Measurements from ENCODE around the gene PTPRD. TPM values are rescaled to one million over a fixed set of nuclear protein-coding genes. Genes with fewer than 3 reads are reported as not detected.

The PTPRD gene
- polyA plus RNA-seq, 12 donors: 35.0 to 104 (median 78.4) TPM; not detected in 1

DNA sequence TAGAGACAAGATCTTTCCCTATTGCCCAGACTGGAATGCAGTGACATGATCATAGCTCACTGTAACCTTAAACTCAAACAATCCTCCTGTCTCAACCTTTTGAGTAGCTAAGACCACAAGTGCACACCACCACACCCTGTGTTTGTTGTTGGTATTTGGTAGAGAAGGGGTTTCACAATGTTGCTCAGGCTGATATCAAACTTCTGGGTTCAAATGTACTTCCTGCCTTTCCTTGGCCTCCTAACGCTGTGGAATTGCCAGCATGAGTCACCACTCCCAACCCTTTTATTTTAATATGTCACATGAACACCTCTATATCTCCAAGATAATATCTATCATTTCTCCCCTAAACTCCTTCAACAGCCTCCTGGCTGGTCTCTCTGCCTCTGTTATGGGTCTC is 719.0 kb downstream of the PTPRD start:
- no peak for DNase-seq

GRCh38 chr9:9892217-9892616 is 720.6 kb downstream of the PTPRD start:
- no peak for DNase-seq

DNA sequence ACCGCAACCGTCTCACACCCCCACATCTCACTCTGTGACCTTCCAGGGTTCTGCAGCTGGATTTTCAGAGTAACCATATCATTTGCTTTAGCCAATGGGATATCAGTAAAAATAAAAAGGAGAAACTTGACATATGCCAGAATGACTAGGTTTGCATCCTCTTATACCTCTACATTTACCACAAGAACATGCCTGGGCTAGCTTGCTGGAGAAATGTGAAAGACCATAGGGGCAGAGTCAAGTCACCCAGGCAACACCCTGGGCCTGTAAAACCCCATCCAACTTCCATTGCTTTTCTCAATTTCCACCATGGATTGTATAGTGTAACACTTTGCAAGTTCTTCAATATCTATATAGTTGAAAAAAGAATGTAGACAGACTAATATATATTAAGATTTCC is 731.1 kb downstream of the PTPRD start:
- no peak for DNase-seq

DNA sequence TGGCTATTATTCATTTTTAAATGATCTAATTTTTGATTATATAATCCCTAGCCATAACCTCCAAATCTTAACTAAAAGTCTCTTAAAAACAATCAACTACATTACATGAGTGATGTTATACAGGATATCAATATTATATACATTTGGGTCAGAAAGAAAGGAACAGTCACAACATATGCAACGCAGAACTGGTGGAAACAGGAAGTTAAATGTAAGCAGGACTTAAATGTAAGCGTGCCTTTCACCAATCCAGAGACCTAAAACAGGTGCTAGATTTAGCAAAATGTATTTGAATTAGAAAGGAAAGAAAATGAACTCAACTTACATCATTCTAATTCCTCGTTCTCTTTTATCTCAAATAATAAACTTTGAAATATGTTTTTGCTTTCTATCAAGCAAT is 738.5 kb downstream of the PTPRD start:
- DNase-seq: no peak

- DNase-seq: no peak
Observed at GRCh38 chr9:9862235-9862810, 750.5 kb downstream of the PTPRD start.

GRCh38 chr9:9855177-9856078 is 757.4 kb downstream of the PTPRD start:
- DNase-seq: no peak

- no peak for DNase-seq
Observed at GRCh38 chr9:9847750-9848149, 765.1 kb downstream of the PTPRD start.

DNA sequence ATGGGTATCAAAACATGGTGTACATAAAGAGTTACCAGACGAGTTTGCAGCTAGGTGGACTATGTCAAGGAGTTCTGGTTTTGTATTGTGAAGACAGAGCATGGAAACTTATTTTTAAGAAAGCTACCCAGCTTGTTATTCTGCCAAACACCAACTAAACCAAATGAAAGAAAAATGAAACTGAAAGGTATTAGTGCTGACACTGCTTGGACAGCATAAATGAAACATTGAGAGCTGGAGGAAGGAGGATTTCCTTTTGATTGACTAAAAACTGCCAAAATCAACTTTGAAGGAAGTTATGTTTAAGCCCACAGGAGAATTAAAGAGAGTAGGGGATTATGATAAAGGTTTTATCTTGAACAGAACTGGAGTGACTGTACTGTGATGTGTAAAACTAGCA is 766.2 kb downstream of the PTPRD start:
- DNase-seq: no peak

DNA sequence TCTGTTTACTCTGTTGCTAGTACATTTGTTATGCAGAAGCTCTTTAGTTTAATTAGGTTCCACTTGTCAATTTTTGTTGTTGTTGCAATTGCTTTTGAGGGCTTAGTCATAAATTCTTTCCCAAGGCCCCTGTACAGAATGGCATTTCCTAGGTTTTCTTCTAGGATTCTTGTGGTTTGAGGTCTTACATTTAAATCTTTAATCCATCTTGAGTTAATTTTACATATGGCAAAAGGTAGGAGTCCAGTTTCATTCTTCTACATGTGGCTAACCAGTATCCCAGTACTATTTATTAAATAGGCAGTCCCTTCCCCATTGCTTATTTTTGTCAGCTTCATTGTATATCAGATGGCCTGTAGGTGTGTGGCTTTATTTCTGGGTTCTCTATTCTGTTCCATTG is 792.4 kb downstream of the PTPRD start:
- DNase-seq: no peak

- no peak for DNase-seq
Observed at GRCh38 chr9:9819886-9820285, 792.9 kb downstream of the PTPRD start.

GRCh38 chr9:9817176-9817575 is 795.6 kb downstream of the PTPRD start:
- DNase-seq: no peak

DNA sequence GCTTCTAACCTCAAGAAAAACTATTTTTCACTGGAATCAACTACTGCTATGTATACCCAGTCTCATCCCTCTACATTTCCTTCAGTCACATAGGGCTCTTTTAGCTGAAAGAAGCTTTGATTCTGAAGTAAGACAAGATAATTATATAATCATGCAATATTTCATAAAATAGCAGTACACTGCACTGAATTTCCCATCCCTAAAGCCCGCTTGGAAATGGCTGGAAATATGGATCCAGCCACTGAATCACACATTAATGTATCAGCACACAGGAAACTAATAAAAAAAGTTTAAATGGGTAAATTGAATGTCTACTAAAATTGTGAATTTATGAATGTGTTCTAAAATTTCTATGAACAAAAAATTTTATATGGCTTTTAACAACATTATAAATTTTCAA is 808.7 kb downstream of the PTPRD start:
- no peak for DNase-seq

DNA sequence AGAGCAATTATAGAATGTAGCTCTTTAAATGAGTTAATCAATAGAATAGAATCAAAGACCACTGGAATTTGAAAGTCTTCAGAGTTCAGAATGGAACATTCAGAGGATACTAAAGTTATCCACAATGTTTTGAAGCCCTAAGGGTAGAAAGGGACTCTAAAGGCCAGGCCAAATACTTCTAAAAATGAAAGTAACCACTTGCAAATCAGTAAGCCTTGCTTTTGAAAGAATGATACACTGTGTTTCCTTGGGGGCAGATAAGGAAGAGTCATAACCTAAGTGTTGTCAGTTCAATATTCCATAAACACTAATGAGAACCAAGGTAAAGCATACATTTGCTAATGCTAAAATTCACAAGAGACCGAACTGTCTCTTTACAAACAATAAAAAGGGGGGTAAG is 813.5 kb downstream of the PTPRD start:
- no peak for DNase-seq

DNA sequence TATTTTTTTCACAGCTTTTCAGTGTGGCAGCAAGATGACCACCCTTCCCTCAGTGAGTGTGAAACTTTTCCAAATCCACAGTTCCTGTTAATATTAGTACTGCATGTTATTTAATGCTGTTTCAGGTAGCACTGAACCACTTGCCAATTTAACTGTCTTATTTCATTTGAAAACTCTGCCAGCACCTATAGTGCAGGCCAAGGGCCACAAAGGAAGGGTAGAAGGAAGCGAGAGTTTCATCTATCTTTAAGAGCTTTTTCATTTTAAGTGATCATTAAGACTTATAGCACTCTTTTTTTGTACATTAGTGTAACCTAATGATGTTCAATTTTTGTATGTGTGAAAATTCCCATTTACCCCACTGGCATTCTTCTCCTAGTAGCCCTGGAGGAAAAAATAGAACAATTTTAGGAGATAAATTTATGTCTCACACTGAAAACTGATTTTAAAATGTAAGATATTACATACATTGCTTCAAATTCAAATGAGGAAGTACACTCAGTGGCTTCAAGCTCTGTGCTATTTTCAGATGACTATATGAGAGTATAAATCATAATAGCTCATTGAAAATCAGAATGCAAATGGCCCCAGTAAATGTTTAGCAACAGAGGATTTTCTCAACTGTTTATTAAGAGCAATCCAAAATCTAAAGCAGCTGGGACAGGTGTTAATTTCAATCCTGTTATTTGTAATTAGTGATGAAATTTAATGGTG is 820.5 kb downstream of the PTPRD start:
- no peak for DNase-seq

- DNase-seq: peak; percentile 13
Observed at GRCh38 chr9:9791611-9792010, 821.2 kb downstream of the PTPRD start.

DNA sequence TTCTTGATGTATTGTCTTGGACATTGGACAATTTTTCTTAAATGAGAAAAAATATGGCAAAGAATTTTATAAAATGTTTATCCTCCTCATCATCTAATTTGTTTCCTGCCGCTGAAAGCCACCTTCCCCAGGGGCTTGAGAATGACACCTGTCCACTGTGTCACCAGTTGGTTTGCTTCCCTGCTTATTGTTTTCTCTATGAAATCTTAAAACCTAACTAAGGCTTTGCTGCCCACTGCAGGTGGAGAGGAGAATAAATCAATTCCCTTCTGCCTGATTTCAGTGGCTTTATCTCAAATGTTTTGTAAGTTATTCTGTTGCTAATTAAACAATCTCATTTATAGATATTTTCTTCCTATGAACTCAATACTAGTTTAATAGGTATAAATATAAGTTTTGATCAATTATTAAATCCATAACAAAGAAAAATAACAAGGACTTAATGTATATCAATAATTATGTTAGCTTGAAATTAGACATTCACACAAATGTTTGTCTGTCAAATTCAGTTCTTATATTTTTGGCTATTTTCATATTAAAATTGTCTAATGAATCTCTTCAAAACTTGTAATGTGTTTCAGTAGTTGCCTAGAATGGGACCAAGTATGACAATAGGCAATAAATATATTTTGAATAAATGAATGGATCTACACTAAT is 822.5 kb downstream of the PTPRD start:
- peak; percentile 35 for DNase-seq

GRCh38 chr9:9783711-9784110 is 829.1 kb downstream of the PTPRD start:
- DNase-seq: no peak

- no peak for DNase-seq
Observed at GRCh38 chr9:9783211-9783610, 829.6 kb downstream of the PTPRD start.

GRCh38 chr9:9778293-9778692 is 834.5 kb downstream of the PTPRD start:
- no peak for DNase-seq

- DNase-seq: no peak
Observed at GRCh38 chr9:9774471-9774870, 838.3 kb downstream of the PTPRD start.

DNA sequence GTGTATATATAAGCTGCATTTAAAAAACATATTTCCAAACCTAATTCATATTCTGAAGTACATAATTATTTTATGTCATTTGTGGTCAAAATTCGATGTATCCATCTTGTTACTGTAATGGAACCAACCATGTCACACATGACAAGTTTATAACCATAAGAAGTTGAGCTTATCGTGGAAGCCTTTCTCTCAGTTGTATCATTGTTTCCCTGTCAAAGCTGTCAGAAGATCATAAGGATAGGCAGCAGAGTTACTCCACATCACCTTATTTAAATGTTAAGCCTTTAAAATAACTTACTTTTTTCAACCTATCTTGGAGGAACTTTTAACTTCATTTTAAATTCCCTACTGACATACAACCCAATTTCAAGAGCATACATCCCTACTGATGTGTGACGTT is 841.5 kb downstream of the PTPRD start:
- no peak for DNase-seq

DNA sequence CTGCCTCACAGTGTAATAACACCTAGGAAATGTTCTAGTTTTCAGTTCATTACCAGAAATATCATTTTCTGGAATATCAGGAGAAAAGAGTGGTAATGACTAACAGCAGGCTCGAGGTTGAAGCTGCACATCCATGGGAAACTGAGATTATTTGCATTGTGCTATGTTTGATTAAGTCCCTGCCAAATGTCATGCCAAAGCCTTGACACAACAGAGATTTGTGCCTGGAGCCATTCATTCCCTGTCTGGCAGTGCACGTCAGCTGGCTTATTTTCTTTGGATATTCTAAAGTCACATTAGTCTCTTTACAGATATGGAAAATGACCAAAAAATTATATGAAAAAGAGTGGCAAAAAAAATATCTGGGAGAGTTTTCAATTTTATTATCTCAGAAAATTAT is 848.0 kb downstream of the PTPRD start:
- DNase-seq: no peak

Data from muscle of arm (tissue), 12 donors.